Renal cortex interstitium (tissue), 11 donors: ENCODE measurements around the gene ABCB1. TPM values are rescaled to one million over a fixed set of nuclear protein-coding genes. Genes with fewer than 3 reads are reported as not detected.
"Not testable (repeated sequence)": the region's sequence is repeated elsewhere in the genome, so short reads cannot be mapped to it uniquely, and the experiment has no call there.

ENCODE experiments used
- DNase-seq, 11 donors: peaks; one replicate each; pipeline ENCODE4 v3.0.0-alpha.2; 2013; ENCODE audit warnings: low read depth in 9 of 11, low spot score in 4 of 11; ENCODE audit errors: extremely low read depth in 1 of 11
- polyA plus RNA-seq, 3 donors: library from polyadenylated mRNA; unstranded; fragments of 120-200 nt; gene quantifications; one replicate each; pipeline ENCODE4 v1.2.1, GENCODE V29; 2013; ENCODE audit not compliant: insufficient read length in 3 of 3

The ABCB1 gene
- polyA plus RNA-seq, 3 donors: 21.9 to 26.8 (median 22.4) TPM

DNA sequence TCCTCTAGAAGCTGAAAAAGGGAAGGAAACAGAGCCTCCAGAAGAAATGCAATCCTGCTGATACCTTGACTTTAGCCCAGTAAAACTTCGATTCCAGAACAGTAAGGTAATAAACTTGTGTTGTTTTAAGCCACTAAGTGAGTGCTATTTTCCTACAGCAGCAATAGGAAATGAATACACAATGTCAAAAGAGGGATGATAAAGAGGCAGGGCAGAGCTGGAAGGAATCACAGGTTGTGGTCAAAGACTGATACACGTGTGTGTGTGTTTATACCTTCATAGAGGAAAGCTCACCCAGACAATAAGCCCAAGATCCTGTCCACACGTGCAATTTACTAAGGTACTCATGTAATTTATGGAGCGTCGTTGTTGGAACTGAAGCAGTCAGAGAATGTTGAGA is 9.5 kb downstream of the ABCB1 start:
- DNase-seq: no peak

DNA sequence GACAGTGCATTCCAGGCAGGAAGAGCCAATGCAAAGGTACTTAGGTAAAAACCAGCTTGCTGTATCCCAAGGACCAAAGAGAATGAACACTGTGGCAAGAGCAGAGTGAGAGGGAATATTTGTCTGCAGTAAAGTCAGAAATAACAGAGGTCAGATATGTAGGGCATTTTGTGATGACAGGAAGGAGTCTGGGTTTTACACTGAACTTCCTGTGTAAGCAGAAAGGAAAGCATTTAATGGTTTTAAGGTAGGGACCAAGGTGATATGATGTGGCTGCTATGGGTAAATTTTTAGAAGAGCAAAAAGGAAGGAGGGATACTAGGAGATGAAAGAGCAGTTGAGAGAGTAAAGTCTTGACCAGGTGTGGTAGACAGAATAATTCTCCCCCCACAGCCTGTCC is 10.1 kb downstream of the ABCB1 start:
- no peak for DNase-seq

DNA sequence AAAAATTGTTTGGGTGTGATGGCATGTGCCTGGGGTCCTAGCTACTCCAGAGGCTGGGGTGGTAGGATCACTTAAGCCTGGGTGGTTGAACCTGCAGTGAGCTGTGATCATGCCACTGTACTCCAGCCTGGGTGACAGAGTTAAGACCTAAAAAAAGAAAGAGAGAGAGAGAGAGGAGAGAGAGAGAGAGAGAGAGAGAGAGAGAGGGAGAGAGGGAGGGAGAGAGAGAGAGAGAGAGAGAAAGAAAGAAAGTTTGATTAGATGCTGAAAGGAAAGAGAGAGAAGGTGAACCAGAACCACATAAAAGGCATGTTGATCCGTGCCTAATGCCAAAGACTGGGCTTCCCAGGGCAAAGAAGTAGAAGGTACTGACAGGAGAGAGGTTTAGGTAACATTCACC is 11.1 kb downstream of the ABCB1 start:
- no peak for DNase-seq

DNA sequence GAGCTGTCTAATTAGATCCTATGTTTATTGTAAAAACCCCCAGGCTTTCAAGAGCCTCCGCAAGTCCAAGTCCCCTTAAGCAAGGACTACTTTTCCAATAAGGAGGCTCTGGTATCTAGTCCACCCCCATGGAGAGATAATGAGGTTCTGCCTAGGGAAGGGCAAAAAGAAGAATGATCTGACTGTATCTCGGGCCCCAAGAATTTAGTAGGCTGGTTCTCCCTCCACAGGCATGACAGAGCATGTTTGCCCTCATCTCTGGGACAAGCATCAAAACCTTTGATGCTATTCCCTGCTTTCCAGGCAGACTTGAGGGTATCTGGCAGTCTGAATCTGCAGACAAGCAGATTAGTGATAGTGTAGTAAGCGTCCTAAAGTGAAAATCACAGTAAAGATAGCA is 19.0 kb downstream of the ABCB1 start:
- no peak for DNase-seq

DNA sequence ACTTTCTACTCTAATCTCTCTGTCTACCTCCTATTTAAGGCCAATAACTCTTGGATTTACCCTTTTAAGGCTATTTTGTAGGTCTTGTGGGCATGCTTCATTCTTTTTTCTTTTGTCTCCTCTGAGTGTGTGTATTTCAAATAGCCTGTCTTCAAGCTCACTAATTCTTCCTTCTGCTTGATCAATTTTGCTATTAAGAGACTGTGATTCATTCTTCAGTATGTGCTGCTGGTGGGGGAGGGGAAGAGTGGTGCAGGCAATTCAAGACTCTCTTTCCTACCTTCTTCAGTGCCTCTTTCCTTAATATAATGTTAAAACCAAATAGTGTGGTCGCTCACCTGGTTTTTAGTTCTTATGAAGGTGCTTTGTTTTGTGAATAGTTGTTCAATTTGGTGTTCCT is 20.0 kb downstream of the ABCB1 start:
- no peak for DNase-seq

DNA sequence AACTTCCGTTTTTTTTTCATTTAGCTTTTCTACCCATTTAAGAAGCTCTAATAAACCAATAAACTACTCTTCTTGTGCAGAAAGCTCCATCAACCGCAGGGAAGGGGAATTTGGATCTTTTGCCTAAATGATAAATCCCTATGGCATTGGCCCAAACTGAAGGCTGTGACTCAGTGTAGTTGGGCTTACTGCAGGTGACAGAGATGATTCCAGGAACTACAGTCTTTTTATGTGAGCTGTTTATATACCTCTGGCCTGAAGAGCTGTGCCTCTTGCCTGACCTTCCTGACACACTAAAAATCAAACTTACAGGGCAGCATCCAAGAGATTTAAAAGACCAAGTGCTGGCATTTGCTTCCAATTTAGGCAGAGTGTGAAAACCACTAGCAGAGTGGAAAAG is 25.2 kb downstream of the ABCB1 start:
- DNase-seq: no peak

DNA sequence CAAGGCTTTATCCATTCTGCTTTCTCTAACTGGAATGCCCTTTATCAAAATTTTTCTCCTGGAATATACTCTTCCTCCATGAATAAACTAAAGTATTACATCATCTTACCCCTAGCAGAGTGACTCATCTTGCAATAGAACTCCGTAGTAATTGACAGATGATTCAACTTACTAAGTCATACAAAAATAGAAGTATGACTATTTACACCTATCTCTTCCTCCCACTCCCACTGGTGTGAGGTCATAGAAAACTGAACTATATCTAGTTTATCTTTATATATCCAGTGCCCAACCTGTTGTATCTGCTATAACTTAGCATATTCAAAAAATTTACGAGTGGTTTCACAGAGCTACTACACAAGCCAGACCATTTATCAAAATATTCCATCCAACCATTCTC is 26.1 kb downstream of the ABCB1 start:
- DNase-seq: no peak

DNA sequence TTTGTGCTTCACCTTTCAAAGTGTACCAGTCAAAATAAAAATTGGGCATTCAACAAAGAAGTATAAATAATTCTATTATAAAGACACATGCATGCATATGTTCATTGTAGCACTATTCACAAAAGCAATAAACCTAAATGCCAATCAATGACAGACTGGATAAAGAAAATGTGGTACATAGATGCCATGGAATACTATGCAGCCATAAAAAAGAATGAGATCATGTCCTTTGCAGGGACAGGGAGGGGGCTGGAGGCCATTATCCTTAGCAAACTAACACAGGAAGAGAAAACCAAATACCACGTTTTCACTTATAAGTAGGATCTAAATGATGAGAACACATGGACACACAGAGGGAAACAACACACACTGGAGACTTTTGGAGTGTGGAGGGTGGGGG is 28.2 kb downstream of the ABCB1 start:
- not testable (repeated sequence) for DNase-seq

DNA sequence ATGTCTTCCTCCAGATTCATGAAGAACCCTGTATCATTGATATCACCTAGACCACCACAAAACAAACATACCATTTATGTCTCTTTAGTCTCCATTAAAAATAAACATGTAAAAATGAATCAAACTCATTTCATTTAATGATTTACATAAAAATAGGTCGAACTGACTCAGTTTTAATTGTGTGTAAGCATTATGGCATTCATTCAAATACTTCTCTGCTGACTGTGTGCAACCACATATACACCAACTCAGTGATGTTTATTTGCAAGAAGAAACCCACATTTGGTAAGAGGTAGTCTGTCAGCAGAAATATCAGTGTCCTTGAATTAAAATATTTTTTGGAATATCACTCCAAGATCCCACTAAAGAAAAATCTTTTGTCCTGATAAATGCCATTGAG is 30.5 kb downstream of the ABCB1 start:
- no peak for DNase-seq

DNA sequence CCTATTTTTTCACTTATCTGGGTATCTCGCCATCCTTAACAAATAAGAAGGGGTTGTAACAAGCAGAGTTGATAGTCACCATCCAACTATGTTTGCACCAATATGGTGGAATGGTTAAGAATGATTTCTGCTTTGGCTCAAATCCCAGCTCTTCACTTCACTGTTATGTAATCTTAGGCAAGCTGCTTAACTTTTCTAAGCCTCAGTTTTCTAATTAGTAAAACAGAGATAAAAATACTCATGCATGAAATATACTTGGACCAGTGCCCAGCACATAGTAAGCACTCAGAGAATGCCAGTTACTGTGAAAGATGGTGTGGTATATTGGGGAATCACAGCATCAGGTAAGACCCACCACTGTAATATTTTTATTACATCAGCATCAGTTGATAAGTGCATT is 33.6 kb downstream of the ABCB1 start:
- DNase-seq: no peak

DNA sequence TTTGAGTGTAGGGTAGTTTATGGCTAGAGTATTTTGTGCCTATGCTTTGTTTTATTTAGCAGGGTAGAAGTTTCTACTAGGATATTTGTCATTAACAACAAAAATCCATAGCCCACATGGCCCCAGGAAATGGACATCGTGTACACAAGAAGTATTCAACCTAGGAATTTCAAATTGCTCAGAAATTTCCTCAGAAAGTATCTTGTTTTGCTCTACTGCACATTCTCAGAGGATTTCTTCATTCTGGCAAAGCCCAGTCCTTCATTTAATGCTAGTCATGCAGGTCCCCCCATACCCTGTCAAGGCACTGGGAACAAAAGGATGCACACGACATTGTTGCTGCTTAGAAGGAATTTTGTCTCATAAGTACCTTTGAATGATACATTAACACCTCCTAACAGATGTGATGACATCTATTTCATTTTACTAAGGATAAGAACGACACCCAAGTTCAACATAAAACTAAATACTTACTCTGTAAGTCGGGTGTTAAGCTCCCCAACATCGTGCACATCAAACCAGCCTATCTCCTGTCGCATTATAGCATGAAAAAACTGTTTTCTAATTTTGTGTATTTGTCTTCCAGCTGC is 34.3 kb downstream of the ABCB1 start:
- DNase-seq: no peak

DNA sequence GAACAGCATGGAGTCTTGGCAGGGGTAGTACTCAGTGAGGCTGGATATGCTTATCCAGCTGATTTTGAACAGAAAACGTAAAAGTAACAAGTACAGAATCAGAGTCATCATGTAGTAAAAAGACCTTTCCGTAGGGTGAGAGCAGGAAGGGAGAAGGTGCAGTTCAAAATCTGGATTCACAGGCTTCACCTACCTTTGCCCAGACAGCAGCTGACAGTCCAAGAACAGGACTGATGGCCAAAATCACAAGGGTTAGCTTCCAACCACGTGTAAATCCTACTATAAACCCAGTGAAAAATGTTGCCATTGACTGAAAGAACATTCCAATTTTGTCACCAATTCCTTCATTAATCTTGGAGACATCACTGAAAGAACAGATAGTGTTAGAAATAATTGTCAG is 34.8 kb downstream of the ABCB1 start:
- no peak for DNase-seq

DNA sequence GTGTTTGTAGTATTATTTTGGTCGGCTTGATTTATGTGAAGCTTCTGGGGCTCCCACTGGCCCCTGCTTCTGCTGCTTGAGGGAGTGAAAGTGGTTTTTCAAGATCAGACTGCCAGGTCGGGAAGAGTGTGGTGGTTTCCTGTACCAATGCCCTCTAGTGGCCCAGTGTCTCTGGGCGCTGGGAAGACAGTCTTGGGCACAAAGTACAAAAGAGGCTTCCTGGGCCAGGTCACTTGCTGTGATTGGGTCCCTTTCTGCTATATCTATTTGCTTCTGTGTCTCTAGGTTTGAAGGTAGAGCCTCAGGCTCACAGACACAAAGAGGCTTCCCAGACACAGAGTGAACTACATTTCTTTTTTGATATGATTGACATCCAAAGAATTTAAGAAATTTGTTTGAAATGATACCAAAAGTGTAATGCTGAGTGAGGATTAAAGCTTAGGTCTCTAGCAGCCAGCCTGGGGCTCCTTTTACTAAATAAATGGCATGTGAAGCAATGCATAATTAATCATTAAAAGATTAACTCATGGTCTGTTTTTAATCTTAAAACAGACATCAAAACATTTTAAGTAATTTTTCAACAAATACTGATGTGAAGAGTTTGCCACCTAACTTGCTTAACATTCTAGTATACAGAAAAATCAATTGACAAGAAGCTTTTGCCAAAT is 36.3 kb downstream of the ABCB1 start:
- DNase-seq: peak in 5 of 11 donors; percentile 1 to 16 (median 5)

DNA sequence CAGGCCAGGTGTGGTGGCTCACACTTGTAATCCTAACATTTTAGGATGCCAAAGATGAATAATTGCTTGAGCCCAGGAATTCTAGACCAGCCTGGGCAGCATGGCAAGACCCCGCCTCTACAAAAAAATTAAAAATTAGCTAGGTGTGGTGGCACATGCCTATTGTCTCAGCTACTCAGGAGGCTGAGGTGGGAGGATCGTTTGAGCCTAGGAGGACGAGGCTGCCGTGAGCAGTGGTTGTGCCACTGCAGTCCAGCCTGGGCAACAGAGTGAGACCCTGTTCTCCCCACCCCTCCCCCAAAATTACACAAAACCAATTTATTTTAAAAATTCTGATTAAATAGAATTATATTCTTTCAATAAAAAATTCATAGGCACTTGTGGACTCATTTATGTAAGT is 39.0 kb downstream of the ABCB1 start:
- DNase-seq: no peak

DNA sequence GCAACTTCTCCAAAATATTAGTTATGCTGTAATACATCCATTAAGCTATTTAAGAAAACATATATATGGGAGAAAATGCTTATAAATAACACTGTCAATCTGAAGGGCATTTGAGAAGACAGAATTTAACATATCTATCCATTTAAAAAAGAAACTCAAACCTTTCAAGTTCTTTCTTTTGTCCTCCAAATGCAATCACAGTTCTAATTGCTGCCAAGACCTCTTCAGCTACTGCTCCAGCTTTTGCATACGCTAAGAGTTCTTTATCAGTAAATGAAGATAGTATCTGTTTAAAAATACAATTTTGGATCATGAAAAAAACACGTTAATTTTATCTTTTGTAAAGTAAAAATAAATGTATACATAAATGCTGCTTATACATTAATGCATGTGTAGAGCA is 39.6 kb downstream of the ABCB1 start:
- no peak for DNase-seq

DNA sequence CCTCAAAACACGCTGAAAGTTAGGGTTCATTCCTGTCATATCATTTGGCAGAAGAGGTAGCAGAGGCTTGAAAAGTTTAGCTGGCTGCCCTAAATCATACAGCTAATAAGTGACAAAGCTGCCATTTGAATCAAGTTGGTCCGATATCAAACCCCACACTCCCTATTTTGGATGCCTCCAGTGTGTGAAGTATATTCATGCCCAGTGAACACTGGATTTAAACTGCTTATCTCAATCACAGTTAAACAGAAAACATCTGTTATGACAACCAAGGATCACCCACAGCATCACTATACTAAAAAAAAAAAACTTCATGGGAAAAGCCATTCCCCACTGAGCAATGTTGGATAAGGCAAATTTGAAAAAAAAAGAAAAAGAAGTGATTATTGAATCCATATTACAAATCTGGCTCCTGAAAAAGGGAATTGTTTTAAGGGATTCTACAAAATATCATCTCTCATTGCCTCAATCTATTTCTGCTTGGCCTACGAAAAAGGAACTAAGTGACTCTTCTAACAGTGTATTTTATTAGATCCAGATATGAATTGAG is 48.3 kb downstream of the ABCB1 start:
- no peak for DNase-seq

DNA sequence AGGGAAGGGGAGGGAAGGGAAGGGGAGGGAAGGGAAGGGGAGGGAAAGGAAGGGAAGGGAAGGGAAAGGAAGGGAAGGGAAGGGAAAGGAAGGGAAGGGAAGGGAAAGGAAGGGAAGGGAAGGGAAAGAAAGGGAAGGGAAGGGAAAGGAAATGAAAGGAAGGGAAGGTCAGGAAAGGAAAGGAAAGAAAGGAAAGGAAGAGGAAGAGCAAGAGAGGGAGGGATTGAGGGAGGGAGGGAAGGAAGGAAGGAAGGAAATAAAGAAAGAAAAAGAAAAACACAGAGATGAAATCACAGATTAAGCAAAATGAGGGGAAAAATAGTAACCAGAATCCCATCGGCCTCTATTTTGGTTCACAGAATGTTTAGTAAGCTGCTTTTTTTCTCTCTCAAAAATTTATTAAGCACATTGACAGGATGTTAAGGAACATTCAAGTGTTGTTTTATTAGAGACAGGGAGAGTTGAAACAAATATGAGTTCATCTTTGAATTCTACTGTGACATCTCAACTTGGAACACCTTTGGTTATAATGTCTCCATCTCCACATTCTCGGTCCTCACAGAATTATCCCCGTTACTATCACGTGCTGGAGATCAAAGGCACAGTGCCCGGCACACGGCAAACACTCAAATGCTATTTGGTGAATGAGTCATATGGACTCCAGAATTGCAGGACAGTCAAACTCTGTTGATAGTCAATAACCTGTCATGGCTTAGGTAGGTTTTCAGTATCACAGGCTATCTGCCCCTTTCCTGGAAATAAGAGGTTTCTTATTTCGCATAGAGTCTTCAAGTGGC is 52.4 kb downstream of the ABCB1 start:
- no peak for DNase-seq

DNA sequence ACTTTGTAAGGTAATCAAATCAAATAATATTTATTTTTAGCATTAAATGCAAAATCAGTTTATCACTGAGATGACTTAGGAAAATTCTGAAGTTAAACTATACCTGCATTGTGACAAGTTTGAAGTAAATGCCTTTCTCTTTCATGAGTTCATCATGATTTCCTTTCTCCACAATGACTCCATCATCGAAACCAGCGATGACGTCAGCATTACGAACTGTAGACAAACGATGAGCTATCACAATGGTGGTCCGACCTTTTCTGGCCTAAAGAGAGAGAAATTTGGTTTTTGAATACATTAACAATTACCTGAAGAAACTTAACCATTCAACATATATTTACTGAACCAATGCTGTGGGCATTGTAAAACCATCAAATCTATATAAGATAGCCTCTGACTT is 54.9 kb downstream of the ABCB1 start:
- no peak for DNase-seq

DNA sequence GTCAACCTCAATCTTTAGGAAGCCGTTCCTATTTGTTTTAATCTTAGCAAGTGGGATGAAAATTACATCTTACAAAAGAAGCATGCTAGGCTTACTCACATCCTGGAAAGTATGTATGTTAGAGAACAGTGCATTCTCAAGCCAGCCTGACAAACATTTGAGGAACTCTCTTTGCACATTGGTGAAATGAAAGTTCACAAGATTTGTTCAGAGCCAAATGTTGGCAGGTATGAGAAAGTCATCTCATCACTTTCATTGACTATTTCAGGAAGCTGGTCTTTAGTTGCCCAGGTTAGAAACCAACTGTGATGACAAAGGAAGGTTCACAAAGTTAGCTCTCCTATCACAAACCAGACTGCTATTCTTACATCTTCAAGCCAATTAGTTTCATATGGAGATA is 57.1 kb downstream of the ABCB1 start:
- DNase-seq: no peak

DNA sequence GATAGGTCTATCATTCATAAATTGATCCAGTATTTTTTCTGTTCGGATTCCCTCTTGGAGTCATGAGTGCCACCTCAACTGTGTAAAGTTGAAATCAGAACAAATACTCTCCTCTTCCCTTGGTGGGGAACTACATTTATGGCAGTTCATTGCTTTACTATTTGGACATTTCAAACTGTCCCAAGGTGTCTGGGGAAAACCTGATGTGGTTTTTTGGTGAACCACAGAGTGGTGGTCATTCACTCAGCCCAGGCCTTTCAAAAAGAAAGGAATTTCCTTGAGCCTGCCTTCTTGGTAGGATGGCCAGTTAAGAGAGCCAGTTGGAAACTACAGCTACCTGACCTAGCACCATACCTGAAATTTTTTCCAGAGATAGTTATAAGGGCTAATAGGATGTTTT is 59.0 kb downstream of the ABCB1 start:
- DNase-seq: no peak
